22Rv1 (cell line): Measurements from ENCODE around the gene CHDH.

Source experiments
- H3K27ac ChIP-seq: fragments of 450-650 bp; 2 replicates; pipeline ENCODE4 v1.5.1; 2017
- CTCF ChIP-seq: fragments of 450-650 bp; IDR thresholded peaks from 2 replicates; pipeline ENCODE4 v1.5.1; 2017; ENCODE audit warnings: mild to moderate bottlenecking
- ZFX ChIP-seq: fragments of 450-650 bp; IDR thresholded peaks from 2 replicates; pipeline ENCODE4 v1.6.1; 2017; ENCODE audit warnings: antibody characterized with exemption, borderline replicate concordance

The CHDH gene

GRCh38 chr3:53792866-53793265, 53.4 kb downstream of the CHDH start:
- H3K27ac ChIP-seq, result no peak overlapping the region
- TF ChIP-seq ZFX (no peak), CTCF (no peak)

- TF ChIP-seq CTCF (no peak), ZFX (no peak)
- H3K27ac ChIP-seq, result no peak overlapping the region
Observed at GRCh38 chr3:53791317-53791716, 54.9 kb downstream of the CHDH start.

- H3K27ac ChIP-seq, result no peak overlapping the region
Observed at GRCh38 chr3:53790470-53790869, 55.7 kb downstream of the CHDH start.

GRCh38 chr3:53789459-53789858, 56.8 kb downstream of the CHDH start:
- H3K27ac ChIP-seq, result no peak overlapping the region
- TF ChIP-seq ZFX (no peak), CTCF (no peak)

More at GRCh38 chr3:53790470-53790869, 55.7 kb downstream of the CHDH start:
- TF ChIP-seq ZFX (no peak), CTCF (no peak)

- no peak overlapping the region for H3K27ac ChIP-seq
- TF ChIP-seq CTCF, result no peak
- no peak for TF ChIP-seq ZFX
Observed at GRCh38 chr3:53788038-53788437, 58.2 kb downstream of the CHDH start.

GRCh38 chr3:53787016-53787415, 59.2 kb downstream of the CHDH start:
- no peak for TF ChIP-seq ZFX
- H3K27ac ChIP-seq, result no peak overlapping the region

GRCh38 chr3:53780806-53781205, 65.4 kb downstream of the CHDH start:
- no peak overlapping the region for H3K27ac ChIP-seq
- TF ChIP-seq CTCF, result no peak
- no peak for TF ChIP-seq ZFX

- no peak overlapping the region for H3K27ac ChIP-seq
- TF ChIP-seq ZFX, result no peak
- no peak for TF ChIP-seq CTCF
Observed at GRCh38 chr3:53780171-53780570, 66.0 kb downstream of the CHDH start.
